Forelimb muscle (tissue), 1 donor: ENCODE data around the gene NRF1. TPM values are rescaled to one million over a fixed set of nuclear protein-coding genes. Genes with fewer than 3 reads are reported as not detected.

ENCODE experiments used
- DNase-seq: peaks from one replicate; pipeline ENCODE4 v3.0.0-alpha.2; 2013; ENCODE audit warnings: low read depth
- polyA plus RNA-seq: library from polyadenylated mRNA; unstranded; fragments of 120-200 nt; gene quantifications from one replicate; pipeline ENCODE4 v1.2.1, GENCODE V29; 2013; ENCODE audit not compliant: insufficient read length

NRF1 gene
- polyA plus RNA-seq, 1 donor, result 12.1 TPM

DNA sequence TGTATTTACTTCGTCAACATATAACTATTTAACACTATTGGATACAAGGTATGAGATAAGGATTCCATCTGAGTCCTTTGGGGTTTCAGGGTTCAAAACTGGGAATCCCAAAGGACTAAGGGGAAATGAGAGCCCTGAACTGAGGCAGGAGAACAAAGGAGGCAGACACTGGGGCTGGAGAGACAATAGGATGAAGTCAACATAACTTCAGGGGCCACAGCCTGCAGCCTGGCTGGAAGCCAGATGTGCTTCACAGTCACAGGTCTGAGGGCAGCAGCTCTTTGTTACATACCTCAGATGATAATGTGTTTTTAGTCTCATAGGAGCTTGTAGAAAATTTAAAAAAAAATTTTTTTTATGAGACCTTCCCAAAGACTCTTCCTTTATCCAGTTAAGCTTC is 73.3 kb downstream of the NRF1 start:
- no peak for DNase-seq

DNA sequence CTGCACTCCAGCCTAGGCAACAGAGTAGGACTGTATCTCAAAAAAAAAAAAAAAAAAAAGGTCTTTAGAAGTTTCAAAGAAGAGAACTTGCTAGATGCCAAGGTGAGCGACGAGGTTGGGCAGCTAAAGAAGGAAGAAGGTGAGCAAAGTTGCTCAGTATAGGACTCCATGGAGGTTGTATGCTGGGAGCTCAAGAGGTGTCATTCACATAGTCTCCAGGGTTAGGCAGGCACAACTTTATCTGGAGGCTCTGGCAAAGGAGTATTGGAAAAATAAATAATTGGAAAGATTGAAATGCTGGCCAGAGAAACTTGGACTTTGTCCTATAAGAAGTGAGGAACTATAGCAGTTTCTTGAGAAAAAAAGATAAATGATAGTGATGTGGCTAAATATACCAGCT is 74.5 kb downstream of the NRF1 start:
- no peak for DNase-seq

DNA sequence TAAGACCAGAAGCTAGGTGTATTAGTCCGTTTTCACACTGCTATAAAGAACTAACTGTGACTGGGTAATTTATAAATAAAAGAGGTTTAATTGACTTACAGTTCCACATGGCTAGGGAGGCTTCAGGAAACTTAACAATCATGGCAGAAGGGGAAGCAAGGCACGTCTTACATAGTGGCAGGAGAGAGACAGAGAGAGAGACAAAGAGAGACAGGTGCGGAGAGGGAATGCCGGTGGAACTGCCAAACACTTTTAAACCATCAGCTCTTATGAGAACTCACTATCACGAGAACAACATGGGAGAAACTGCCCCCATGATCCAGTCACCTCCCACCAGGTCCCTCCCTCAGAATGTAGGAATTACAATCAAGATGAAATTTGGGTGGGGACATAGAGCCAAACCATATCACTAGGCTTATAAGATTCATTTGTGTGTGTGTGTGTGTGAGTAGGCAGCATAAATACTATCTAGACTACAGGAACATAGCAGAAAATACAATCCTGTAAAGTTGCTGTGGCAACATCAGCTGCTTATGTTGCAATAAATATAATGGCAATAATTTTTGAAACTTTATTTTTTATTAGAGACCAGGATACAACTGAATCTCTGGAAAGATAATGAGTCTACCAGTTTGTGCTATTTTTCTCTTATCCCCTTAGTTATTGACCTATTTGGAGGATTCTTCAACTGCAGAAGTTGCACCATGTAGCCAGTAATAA is 77.1 kb downstream of the NRF1 start:
- no peak for DNase-seq

DNA sequence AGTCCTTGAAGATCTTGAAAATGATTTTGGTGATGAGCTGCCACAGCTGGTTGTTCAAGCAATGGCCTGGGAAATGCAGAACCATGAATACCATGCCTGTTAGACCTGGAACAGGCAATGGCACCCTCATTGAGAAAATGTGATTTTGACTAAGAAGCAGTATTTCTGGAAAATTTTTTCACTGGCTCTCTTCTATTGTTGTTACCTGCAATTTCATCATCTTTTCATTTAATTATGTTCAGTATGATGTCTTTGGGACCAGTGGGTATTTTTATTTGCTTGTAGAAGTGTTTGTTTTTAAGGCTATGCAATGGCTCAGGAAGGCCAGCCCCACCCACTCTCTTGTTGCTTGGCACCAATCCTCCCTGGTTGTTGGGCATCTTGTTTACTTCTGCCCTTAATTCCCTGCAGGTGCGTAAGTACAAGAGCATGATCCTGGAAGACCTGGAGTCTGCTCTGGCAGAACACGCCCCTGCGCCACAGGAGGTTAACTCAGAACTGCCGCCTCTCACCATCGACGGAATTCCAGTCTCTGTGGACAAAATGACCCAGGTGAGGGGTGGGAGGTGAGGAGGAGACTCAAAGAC is 78.6 kb downstream of the NRF1 start:
- no peak for DNase-seq

- no peak for DNase-seq
Measured at GRCh38 chr7:129690701-129691100, 79.2 kb downstream of the NRF1 start.

- no peak for DNase-seq
Measured at GRCh38 chr7:129698516-129699418, 87.2 kb downstream of the NRF1 start.

DNA sequence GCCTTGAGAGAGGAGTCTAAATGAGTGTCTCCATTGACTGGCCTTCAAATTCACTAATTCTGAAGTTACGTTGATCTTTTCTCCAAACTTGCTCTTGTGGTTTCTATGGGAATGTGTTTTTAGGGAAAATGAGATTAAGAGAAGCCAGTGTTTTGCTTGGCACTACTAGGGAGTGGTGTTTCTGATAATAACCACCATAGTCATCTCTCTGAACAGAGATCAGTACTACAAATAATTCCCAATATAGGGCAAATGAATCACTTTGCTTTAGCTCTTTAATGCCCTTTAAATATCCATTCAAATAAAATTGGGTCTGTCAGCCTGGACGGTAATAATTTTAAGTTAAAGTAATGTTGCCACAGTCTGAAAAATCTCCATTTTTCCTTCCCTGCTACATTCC is 90.8 kb downstream of the NRF1 start:
- no peak for DNase-seq

DNA sequence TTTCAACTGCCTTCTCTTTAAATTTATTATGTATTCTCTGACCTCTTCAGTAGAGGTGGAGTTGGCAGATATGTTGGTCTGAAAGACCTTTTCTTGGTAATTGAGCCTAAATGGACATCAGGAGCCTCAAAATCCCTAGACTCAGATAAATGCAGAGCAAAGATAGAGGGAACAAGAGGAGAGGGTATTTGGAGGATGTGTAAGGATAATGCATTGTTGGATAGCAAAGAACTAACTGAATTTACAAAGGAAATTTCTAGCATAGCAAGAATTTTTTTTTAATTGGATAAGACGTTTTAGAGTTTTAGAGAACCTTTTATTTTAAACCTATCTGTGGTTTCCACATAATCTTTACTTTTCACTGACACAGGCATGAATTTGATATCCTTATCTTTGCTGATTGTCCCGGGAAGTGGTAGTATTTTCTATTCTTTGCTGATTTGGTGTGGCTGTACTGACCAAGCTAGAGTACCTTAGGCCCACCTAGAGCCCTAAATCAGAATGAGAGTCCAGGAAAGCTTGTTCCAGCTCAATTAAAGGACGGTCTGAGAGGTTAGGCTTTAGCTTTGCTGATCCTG is 91.3 kb downstream of the NRF1 start:
- no peak for DNase-seq

GRCh38 chr7:129703751-129704150 is 92.2 kb downstream of the NRF1 start:
- no peak for DNase-seq

GRCh38 chr7:129707910-129708499 is 96.5 kb downstream of the NRF1 start:
- DNase-seq, result no peak

- no peak for DNase-seq
Measured at GRCh38 chr7:129713544-129713943, 102.0 kb downstream of the NRF1 start.

DNA sequence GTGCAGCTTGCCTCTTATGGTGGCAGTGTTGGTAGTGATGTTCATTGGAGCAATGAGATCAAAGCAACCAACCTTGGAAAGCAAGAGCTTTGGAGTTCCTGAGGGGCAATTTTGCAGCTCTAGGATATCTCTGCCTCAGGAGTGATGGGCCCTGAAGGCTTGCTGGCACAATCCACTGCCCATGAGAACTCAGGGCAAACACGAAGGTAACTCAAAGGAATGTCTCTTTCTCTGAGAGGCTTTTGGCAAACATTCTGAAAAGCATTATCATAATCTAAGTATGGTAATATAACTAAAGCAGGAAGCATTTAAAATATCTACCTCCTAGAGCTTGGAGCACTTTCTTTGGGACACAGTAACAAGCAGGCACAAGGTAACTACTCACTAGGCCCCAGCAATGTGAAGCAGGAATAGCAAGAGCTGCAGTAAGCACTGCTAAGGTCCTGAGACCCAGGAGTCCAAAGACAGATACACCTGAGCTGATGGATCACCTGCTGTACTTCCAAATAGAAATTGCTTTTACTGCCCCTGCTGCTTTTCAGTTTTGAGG is 103.1 kb downstream of the NRF1 start:
- DNase-seq, result no peak

DNA sequence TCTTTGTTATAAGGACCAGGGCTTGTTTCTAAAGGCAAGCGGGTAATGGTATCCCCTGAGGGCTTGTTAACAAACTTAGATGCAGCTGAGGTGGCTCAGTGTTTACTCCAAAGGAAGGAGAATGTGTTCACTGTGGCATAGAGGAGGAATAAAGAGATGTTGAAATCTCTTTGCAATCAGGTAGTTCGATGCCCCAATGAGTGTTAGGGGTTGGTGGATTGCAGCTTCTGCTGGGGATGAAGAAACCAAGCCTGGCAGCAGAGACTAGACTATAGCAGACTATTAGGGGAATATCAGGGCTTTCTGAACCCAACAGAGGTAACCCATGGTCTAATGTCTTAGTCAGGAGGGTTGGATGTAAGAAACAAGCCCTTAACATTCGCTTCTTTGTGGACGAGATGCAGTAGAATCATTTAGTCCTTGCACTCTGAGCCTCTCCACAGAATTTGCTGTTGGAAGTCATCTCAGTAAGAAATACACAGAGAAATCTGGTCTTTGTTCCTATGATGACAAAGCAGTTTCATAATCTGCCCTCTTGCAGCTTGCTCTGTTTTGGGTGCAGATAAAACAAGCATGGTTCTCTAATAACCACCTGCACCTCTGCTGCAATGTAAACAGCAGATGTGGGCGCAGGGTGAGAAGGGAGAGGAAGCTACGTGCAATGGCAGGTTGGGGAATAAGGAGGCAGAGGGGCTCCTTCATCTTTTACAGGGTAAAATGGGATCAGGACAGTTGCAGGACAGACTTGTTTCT is 108.6 kb downstream of the NRF1 start:
- no peak for DNase-seq

GRCh38 chr7:129721068-129721467 is 109.5 kb downstream of the NRF1 start:
- DNase-seq, result no peak

DNA sequence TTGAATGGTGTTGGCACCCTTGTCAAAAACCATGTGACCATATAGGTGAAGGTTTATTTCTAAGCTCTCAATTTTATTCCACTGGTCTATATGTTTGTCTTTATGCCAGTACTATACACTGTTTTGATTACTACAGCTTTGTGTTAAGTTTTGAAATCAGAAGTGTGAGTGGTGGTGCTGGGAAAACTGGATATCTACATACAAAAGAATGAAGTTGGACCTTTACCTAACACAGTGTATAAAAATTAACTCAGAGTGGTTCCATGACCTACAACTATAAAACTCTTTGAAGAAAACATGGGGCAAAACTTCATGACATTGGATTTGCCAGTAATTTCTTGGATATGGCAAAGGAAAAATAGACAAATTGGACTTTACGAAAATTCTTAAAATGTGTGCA is 112.2 kb downstream of the NRF1 start:
- DNase-seq, result no peak

GRCh38 chr7:129724796-129725195 is 113.3 kb downstream of the NRF1 start:
- DNase-seq, result no peak

- no peak for DNase-seq
Measured at GRCh38 chr7:129728875-129729467, 117.5 kb downstream of the NRF1 start.

DNA sequence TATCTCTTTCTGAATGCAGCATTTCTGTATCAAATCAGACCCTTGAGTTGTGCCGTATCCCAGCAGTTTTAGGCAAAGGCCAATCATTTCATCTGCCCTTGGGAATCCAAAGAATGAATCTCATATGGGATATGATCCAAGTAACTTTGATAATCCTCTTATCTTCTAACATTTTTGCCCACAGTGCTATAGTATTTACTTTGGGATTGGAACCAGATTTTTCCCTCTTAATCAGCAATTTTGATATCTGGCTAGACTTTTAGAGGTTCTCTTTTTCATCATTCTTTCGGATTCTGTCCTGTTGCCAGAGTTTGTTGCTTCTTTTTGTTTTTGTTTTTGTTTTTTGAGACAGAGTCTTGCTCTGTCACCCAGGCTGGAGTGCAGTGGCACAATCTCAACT is 118.0 kb downstream of the NRF1 start:
- DNase-seq, result no peak

- no peak for DNase-seq
Measured at GRCh38 chr7:129730159-129730558, 118.6 kb downstream of the NRF1 start.

DNA sequence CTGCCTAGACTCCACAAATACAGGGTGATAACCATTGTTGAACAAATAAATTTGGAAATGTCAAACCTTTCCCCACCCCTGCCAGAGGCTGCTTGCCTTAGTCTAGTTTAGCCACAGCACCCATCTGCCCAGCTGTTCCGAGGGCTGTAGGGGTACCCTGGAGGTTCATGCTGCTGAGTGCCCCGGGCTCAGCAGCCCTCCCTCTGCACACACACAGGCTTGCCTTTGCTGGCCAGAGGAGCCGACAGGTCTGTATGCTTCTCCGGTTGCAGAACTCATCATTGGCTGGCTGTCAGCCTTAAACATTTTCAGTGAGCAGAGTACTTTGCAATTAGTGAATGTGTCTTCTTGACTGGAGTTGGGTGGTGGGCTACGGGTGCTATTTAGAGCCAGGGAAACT is 122.9 kb downstream of the NRF1 start:
- DNase-seq, result no peak

DNA sequence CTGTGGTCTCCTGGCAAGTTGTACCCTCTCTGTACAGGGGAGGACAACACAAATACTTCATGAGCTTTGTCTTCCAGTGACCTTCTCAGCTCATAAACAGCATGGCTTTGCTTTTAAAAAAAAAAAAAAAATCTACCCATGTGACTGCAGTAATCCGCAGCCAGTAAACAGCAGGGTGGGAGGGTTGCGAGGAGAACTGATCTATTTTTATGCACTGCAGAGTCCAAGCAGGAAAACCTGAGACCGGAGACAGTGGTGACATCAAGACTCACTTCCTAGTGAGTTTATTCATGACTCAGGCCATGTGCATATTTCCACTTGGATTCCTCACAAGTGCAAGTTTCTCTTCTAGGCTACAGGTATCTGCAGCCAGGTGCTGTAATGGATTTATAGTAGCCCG is 127.9 kb downstream of the NRF1 start:
- DNase-seq, result no peak
